Measurements from ENCODE around the gene CD5L.

CD5L gene

GRCh38 chr1:157841708-157842107, at the start of gene CD5L:
CD5L (minus strand) TSS chr1:157841808; CDS start chr1:157841701, 107 bp downstream.
- DNase-seq (ENCODE audit: low spot score): no peak

GRCh38 chr1:157882580-157882979, 41.0 kb upstream of the CD5L start:
- no peak for DNase-seq (ENCODE audit: low spot score)

GRCh38 chr1:157880621-157881020, 39.0 kb upstream of the CD5L start:
- DNase-seq (ENCODE audit: low spot score): no peak

GRCh38 chr1:157878059-157878458, 36.5 kb upstream of the CD5L start:
- peak; percentile 42 for DNase-seq (ENCODE audit: low spot score)

- DNase-seq (ENCODE audit: low spot score): no peak
Measured at GRCh38 chr1:157870490-157870889, 28.9 kb upstream of the CD5L start.

GRCh38 chr1:157868654-157869053, 27.0 kb upstream of the CD5L start:
- DNase-seq (ENCODE audit: low spot score): no peak

- no peak for DNase-seq (ENCODE audit: low spot score)
Measured at GRCh38 chr1:157862114-157863070, 20.8 kb upstream of the CD5L start.

- no peak for DNase-seq (ENCODE audit: low spot score)
Measured at GRCh38 chr1:157856538-157856937, 14.9 kb upstream of the CD5L start.

- no peak for DNase-seq (ENCODE audit: low spot score)
Measured at GRCh38 chr1:157852476-157852875, 10.9 kb upstream of the CD5L start.

GRCh38 chr1:157849229-157849875, 7.7 kb upstream of the CD5L start:
- DNase-seq (ENCODE audit: low spot score): no peak

GRCh38 chr1:157844089-157844830, 2.7 kb upstream of the CD5L start:
- DNase-seq (ENCODE audit: low spot score): no peak

- no peak for DNase-seq (ENCODE audit: low spot score)
Measured at GRCh38 chr1:157842939-157843338, 1.3 kb upstream of the CD5L start.

- no peak for DNase-seq (ENCODE audit: low spot score)
Measured at GRCh38 chr1:157838966-157839365, 2.6 kb downstream of the CD5L start.

- no peak for DNase-seq (ENCODE audit: low spot score)
Measured at GRCh38 chr1:157834430-157834829, 7.2 kb downstream of the CD5L start.

GRCh38 chr1:157833145-157833544, 8.5 kb downstream of the CD5L start:
- DNase-seq (ENCODE audit: low spot score): no peak

GRCh38 chr1:157831968-157832626, 9.5 kb downstream of the CD5L start:
- no peak for DNase-seq (ENCODE audit: low spot score)

GRCh38 chr1:157830887-157831286, 10.7 kb downstream of the CD5L start:
- no peak for DNase-seq (ENCODE audit: low spot score)

GRCh38 chr1:157829711-157830110, 11.9 kb downstream of the CD5L start:
- DNase-seq (ENCODE audit: low spot score): no peak

- no peak for DNase-seq (ENCODE audit: low spot score)
Measured at GRCh38 chr1:157829210-157829609, 12.4 kb downstream of the CD5L start.

GRCh38 chr1:157820299-157820698, 21.3 kb downstream of the CD5L start:
- no peak for DNase-seq (ENCODE audit: low spot score)

GRCh38 chr1:157819896-157820295, 21.7 kb downstream of the CD5L start, which contains the start of gene FCRL1:
FCRL1 (minus strand) TSS chr1:157820120; CDS start chr1:157820037, 83 bp downstream.
- DNase-seq (ENCODE audit: low spot score): no peak

- DNase-seq (ENCODE audit: low spot score): no peak
Measured at GRCh38 chr1:157819215-157819614, 22.4 kb downstream of the CD5L start.
